Stimulated activated CD4-positive, alpha-beta T cell treated with anti-CD3 and anti-CD28 coated beads, Interleukin-1b, Interleukin-23, amount 100 ng/mL, for 1 hour (primary cell): ENCODE results near the gene STIMATE.

Source experiments
- DNase-seq, 2 donors: peaks; one replicate each; pipeline ENCODE4 v3.0.0-alpha.2; 2020; ENCODE audit warnings: low read depth in 2 of 2

STIMATE gene

GRCh38 chr3:52817221-52817620, 80.1 kb downstream of the STIMATE start:
- no peak for DNase-seq

DNA sequence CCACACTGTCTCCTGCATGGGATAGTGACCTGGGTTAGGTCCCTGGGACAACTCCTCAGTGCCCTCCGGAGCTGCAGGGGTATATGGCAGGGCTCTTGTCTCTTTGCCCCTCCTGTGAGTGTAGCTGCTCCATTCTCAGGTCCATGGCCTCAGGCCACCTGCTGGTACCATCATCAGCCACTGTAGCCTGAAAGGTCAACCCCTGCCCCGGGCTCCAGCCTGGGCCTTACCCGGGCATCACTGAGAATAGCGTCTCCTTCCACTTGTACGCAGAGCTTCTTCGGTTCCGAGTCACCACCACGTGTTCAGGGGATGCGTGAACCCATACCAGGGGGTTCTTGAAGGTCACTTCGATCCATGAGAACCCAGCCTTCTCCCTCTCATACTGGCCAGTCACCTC, 80.7 kb downstream of the STIMATE start:
- no peak for DNase-seq

- no peak for DNase-seq
Measured at GRCh38 chr3:52816199-52816598, 81.1 kb downstream of the STIMATE start.

GRCh38 chr3:52813810-52814209, 83.5 kb downstream of the STIMATE start:
- DNase-seq: no peak

DNA sequence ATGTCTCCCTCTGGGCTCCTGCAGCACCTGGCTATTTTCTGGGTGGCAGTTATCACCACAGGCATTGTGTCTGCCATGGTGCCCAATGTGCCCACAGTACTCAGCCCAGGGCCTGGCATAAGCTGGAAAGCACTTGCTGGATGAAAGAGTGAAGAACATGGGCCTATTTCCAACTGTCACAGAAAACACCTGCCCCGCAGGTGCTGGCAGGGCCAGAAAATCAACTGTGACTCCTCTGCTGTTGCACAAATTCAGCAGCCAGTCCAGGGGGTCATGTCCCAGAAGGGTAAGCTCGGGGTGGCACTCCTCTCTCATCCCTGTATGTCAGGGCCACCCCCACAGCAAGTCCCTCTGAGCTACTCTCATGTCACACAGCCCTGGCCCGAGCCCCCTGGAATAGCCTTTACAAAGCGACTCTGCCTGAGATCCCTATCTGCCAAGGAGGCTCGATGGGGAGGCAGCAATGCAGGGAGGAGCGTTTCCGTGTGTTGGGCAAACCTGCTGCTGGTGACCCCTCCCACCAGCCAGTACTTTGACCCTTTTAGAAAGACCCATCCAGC, 85.8 kb downstream of the STIMATE start:
- no peak for DNase-seq

GRCh38 chr3:52810923-52811322, 86.4 kb downstream of the STIMATE start:
- DNase-seq: no peak

- DNase-seq: no peak
Measured at GRCh38 chr3:52809662-52810377, 87.5 kb downstream of the STIMATE start.

GRCh38 chr3:52809149-52809548, 88.2 kb downstream of the STIMATE start:
- DNase-seq: no peak

GRCh38 chr3:52805270-52806039, 91.9 kb downstream of the STIMATE start:
- no peak for DNase-seq

DNA sequence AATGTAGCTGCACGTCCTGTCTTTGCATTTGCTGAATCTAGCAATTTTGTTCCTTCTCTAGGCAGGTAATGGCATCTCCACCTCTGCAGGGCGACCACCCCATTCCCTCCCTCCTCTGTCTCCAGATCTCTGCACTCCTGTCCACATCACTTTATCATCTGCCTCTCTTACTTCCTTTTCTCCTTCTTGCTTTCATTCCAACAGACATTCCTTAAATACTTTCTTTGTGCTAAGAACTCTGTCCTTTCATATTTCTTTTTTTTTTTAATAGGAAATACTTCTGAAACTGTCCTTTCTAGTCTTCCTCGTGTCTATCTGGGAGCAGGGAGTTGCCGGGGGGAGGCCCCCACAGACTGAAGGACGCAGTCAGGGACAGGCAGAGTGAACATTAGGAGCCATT, 95.5 kb downstream of the STIMATE start:
- no peak for DNase-seq

GRCh38 chr3:52800079-52800478, 97.3 kb downstream of the STIMATE start:
- no peak for DNase-seq

GRCh38 chr3:52798978-52799476, 98.3 kb downstream of the STIMATE start:
- DNase-seq: no peak

DNA sequence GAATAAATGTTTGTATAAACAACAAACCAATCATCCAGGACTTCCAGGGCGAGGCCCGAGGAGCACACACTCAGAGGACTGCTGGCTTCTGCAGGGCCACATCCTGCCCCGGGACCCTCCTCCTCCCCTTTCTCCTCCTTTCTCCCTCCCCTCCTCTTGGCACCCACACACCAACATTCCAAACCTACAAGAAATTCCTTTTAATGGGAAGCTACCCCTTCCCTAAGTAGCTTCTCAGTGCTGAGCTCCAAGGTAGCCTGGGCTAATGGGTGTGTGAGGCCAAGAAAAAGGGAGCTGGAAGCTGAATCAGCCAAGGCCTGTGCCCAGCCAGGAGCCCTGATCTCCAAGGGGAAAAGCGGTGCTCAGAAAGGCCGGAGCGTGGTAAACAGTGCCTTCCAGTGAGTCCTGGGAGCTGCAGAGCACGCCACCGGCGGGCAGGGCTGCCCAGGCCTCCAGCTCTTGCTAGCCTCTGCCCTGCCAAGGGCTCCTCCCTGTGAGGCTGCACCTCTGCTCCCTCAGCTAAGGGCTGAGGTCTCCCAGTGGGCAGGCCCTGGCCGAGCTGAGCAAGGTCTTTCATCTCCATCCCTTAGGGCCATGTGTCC, 98.9 kb downstream of the STIMATE start:
- no peak for DNase-seq

- no peak for DNase-seq
Measured at GRCh38 chr3:52796411-52796810, 100.9 kb downstream of the STIMATE start.

- no peak for DNase-seq
Measured at GRCh38 chr3:52795298-52795900, 101.9 kb downstream of the STIMATE start.

DNA sequence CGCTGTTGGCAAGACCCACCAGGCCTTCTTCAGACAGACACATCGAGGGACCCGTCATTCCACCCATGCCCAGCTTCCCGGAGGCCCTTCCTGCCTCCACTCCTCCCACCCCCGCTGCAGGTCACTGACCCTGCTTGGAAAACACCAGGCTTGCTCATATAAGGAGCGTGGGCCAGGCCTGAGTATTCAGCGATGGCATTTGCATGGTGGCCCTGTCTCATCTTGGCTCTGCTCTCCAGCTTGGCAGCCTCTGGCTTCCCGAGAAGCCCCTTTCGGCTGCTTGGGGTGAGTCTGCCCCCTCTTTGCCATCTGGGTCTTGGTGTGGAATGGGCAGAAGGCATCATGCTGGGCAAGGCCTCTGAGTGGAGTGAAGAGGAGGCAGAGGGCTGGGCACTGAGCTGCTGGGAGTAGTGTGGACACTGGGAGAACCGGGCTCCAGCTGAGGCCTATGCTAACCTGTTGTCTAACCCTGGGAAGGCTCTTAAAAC, 102.7 kb downstream of the STIMATE start, which contains the start of gene ITIH3:
ITIH3 (plus strand) TSS at position 185 of the 488 bp plus-strand sequence; CDS start at position 193, 8 bp downstream.
- no peak for DNase-seq

- DNase-seq: no peak
Measured at GRCh38 chr3:52793702-52794611, 103.4 kb downstream of the STIMATE start.

GRCh38 chr3:52792961-52793695, 104.2 kb downstream of the STIMATE start:
- no peak for DNase-seq

DNA sequence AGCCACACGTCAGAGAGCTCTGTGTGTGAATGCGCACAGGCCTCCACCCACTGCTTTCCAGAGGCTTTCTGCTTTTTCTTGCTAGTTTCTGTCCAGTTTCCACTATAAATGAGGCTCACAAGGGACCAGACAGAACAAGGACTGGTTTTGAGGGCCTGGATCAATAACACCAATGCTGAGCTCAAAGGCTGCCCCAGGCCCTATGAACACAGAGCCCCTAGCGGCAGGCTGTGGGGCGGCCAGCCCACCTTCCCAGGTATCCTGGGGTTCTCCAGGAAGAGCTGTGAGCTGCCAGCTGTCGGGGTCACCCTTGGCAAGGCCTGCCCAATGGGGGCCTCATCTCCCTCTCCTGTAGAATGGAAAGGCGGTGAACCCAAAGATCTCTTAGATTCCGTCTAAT, 104.9 kb downstream of the STIMATE start:
- DNase-seq: no peak

- no peak for DNase-seq
Measured at GRCh38 chr3:52791928-52792327, 105.4 kb downstream of the STIMATE start.
